D721Med (cell line): Measurements from ENCODE around the gene EMCN.

Experiments
- DNase-seq: peaks from one replicate; pipeline ENCODE4 v3.0.0; 2011; ENCODE audit warnings: low spot score; ENCODE audit not compliant: insufficient read length
- FAIRE-seq: peaks from 2 replicates; lab custom pipeline; 2011; peaks lifted over from hg19 to GRCh38; lab: Jason Lieb, UNC
- CTCF ChIP-seq: IDR thresholded peaks from 2 replicates; pipeline ENCODE4 v1.5.1; 2012; ENCODE audit warnings: mild to moderate bottlenecking, control low read depth; ENCODE audit not compliant: insufficient read depth; ENCODE audit errors: missing control alignments

Gene EMCN

GRCh38 chr4:100510551-100510950 is 7.3 kb downstream of the EMCN start:
- FAIRE-seq: no peak

GRCh38 chr4:100509386-100509785 is 8.4 kb downstream of the EMCN start:
- no peak for FAIRE-seq
- TF ChIP-seq CTCF: no peak
- DNase-seq: no peak

More at GRCh38 chr4:100510551-100510950, 7.3 kb downstream of the EMCN start:
- TF ChIP-seq CTCF: no peak
- no peak for DNase-seq

DNA sequence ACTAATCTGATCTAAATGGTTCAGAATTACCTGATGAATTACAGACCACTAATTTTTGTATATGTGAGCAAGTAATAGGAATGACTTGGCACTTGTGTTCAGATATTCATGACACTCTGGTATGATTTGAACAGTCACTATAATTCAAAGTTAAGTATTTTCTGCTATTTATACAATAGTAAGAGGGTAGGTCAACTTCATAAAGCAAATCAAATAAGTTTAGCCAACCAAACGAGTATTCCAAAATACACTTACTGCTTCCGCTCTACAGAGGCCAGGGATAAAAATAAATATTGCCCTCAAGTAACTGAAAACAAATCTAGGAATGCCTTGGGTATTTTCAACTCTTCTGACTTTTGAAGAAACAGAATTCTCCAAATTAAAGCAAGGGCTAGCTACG is 9.1 kb downstream of the EMCN start:
- TF ChIP-seq CTCF: no peak
- FAIRE-seq: no peak
- no peak for DNase-seq

- FAIRE-seq: no peak
- DNase-seq: no peak
- TF ChIP-seq CTCF: no peak
Observed at GRCh38 chr4:100504086-100504874, 13.5 kb downstream of the EMCN start.

GRCh38 chr4:100497791-100498190 is 20.0 kb downstream of the EMCN start:
- FAIRE-seq (peak; percentile 58), DNase-seq (no peak)
- TF ChIP-seq CTCF: no peak

- FAIRE-seq: no peak
Observed at GRCh38 chr4:100495074-100495473, 22.7 kb downstream of the EMCN start.

More at GRCh38 chr4:100495074-100495473, 22.7 kb downstream of the EMCN start:
- no peak for DNase-seq
- no peak for TF ChIP-seq CTCF
